GM12878 (cell line): ENCODE data around the gene ZNF891. TPM values are rescaled to one million over a fixed set of nuclear protein-coding genes. Genes with fewer than 3 reads are reported as not detected.

Experiments used
- ATAC-seq: fragments of 200-7000 bp; cut with Tn5 transposase; 3 replicates; pipeline ENCODE4 v1.9.1; 2020; ENCODE audit warnings: mild to moderate bottlenecking, moderate library complexity
- Bru-seq: library from RNA; stranded (reverse); fragments of 400-500 nt; gene quantifications from one replicate; lab custom pipeline; 2021; lab: Mats Ljungman, UMichigan
- BruChase-seq, 2 experiments: library from RNA; stranded (reverse); fragments of 400-500 nt; gene quantifications; one replicate each; lab custom pipeline; 2021; lab: Mats Ljungman, UMichigan
- BruUV-seq: library from RNA; stranded (reverse); fragments of 400-500 nt; replicated peaks from 2 replicates; lab custom pipeline; 2021; lab: Mats Ljungman, UMichigan
- CTCF ChIA-PET: fragments of 300-600 bp; sonication (Branson Sonifier 250); formaldehyde crosslinking; extraction: SDS; loops from one replicate; lab custom pipeline; 2021; ENCODE audit warnings: inconsistent platforms; lab: Yijun Ruan, JAX
- POLR2A ChIA-PET: fragments of 350-600 bp; formaldehyde crosslinking; extraction: SDS; loops from one replicate; lab custom pipeline; 2021; ENCODE audit warnings: inconsistent platforms; lab: Charles Lee
- RAD21 ChIA-PET: fragments of 300-600 bp; sonication (Branson Sonifier 250); formaldehyde crosslinking; loops from one replicate; lab custom pipeline; 2023; ENCODE audit warnings: antibody characterized with exemption; ENCODE audit not compliant: unreplicated experiment; lab: Charles Lee
- SMC1A ChIA-PET: fragments of 300-600 bp; sonication (Branson Sonifier 250); formaldehyde crosslinking; loops from one replicate; lab custom pipeline; 2023; ENCODE audit not compliant: unreplicated experiment, uncharacterized antibody; lab: Charles Lee
- DNase-seq: peaks from one replicate; pipeline ENCODE4 v3.0.0-alpha.2; 2011; ENCODE audit warnings: low read depth, low spot score
- FAIRE-seq: peaks from 3 replicates; lab custom pipeline; 2011; peaks lifted over from hg19 to GRCh38; lab: Jason Lieb, UNC
- H2AFZ ChIP-seq: 2 replicates; pipeline ENCODE4 v1.6.0; 2011; ENCODE audit warnings: low read depth, low read length, control low read depth; ENCODE audit not compliant: control insufficient read depth
- H3K27ac ChIP-seq: 2 replicates; pipeline ENCODE4 v1.5.1; 2011; ENCODE audit warnings: control low read depth; ENCODE audit not compliant: control insufficient read depth, insufficient read depth
- H3K27me3 ChIP-seq, 2 experiments: replicated peaks in 1 of 2; 2 replicates each; pipeline versions ENCODE4 v1.6.0 to v1.6.1; 2011; ENCODE audit warnings: low read length in 1 of 2; ENCODE audit not compliant: control insufficient read depth in 2 of 2, insufficient read depth in 2 of 2
- H3K36me3 ChIP-seq, 2 experiments: 2 replicates each; pipeline ENCODE4 v1.5.1; 2011; ENCODE audit warnings: low read length in 1 of 2; ENCODE audit not compliant: control insufficient read depth in 2 of 2, insufficient read depth in 2 of 2
- H3K4me1 ChIP-seq: 2 replicates; pipeline ENCODE4 v1.6.1; 2011; ENCODE audit warnings: mild to moderate bottlenecking, low read length, moderate library complexity, mixed read lengths; ENCODE audit not compliant: control insufficient read depth, insufficient read depth
- H3K4me2 ChIP-seq: 2 replicates; pipeline ENCODE4 v1.6.0; 2011; ENCODE audit warnings: control low read depth; ENCODE audit not compliant: control insufficient read depth, insufficient read depth
- H3K4me3 ChIP-seq: fragments of 200-600 bp; sonication (generic); 2 replicates; pipeline ENCODE4 v1.5.1; 2016
- H3K79me2 ChIP-seq: 2 replicates; pipeline ENCODE4 v1.6.0; 2011; ENCODE audit warnings: low read length; ENCODE audit not compliant: control insufficient read depth, insufficient read depth
- H3K9ac ChIP-seq: 2 replicates; pipeline ENCODE4 v1.8.0; 2011; ENCODE audit warnings: low read length, control low read depth, mixed read lengths; ENCODE audit not compliant: control insufficient read depth, insufficient read depth
- H3K9me3 ChIP-seq: replicated peaks from 3 replicates; pipeline ENCODE4 v1.5.1; 2011; ENCODE audit warnings: mild to moderate bottlenecking, low read length; ENCODE audit not compliant: control insufficient read depth, insufficient read depth
- H4K20me1 ChIP-seq: 2 replicates; pipeline ENCODE4 v1.6.0; 2011; ENCODE audit not compliant: control insufficient read depth, insufficient read depth
- ATF7 ChIP-seq: fragments of 450-650 bp; IDR thresholded peaks from 2 replicates; pipeline ENCODE4 v1.6.1; 2016; ENCODE audit warnings: low read depth, mild to moderate bottlenecking
- CBX3 ChIP-seq: fragments of 200-600 bp; sonication (generic); IDR thresholded peaks from 2 replicates; pipeline ENCODE4 v1.6.1; 2016; ENCODE audit warnings: low read depth, borderline replicate concordance
- CEBPZ ChIP-seq: fragments of 150-350 bp; IDR thresholded peaks from 2 replicates; pipeline ENCODE4 v1.6.1; 2016; ENCODE audit warnings: low read depth, low read length
- E2F8 ChIP-seq: fragments of 450-650 bp; IDR thresholded peaks from 2 replicates; pipeline ENCODE4 v1.6.1; 2018; ENCODE audit warnings: mild to moderate bottlenecking, low read depth, moderate library complexity; ENCODE audit not compliant: partially characterized antibody
- HSF1 ChIP-seq: fragments of 150-350 bp; IDR thresholded peaks from 2 replicates; pipeline ENCODE4 v1.6.1; 2014; ENCODE audit warnings: mild to moderate bottlenecking, low read depth, low read length
- NR2C1 ChIP-seq: fragments of 450-650 bp; IDR thresholded peaks from 2 replicates; pipeline ENCODE4 v1.6.1; 2017; ENCODE audit warnings: antibody characterized with exemption, mild to moderate bottlenecking, moderate library complexity
- NRF1 ChIP-seq: conservative IDR thresholded peaks from 2 replicates; pipeline ENCODE4 v1.6.1; 2011; ENCODE audit warnings: mild to moderate bottlenecking, low read depth, low read length, improper control_type of control experiment
- RUNX3 ChIP-seq: IDR thresholded peaks from 2 replicates; pipeline ENCODE4 v1.6.1; 2012; ENCODE audit warnings: low read length, inconsistent platforms
- SRF ChIP-seq, 2 experiments: IDR thresholded peaks; 2 replicates each; pipeline ENCODE4 v1.6.1; 2011; ENCODE audit warnings: low read depth in 2 of 2, low read length in 2 of 2, mild to moderate bottlenecking in 1 of 2, moderate library complexity in 1 of 2
- TARDBP ChIP-seq: IDR thresholded peaks from 2 replicates; pipeline ENCODE4 v1.6.1; 2016; ENCODE audit warnings: borderline replicate concordance
- WGBS: methylation state at CpG from one replicate; pipeline ENCODE4 v1.1.6; 2016; ENCODE audit warnings: low lambda C conversion rate; ENCODE audit not compliant: insufficient replicate concordance, insufficient coverage; ENCODE audit errors: missing lambda C conversion rate; 5-methylcytosine and 5-hydroxymethylcytosine counted together
- in situ Hi-C: fragments of 300-500 bp; cut with MboI; formaldehyde crosslinking; loops from 9 replicates; pipeline ENCODE4 v1.14.3; 2018; ENCODE audit warnings: mixed read lengths
- intact Hi-C: fragments of 100-400 bp; cut with micrococcal nuclease; formaldehyde crosslinking; loops from one replicate; pipeline ENCODE4 v1.14.2; 2022; ENCODE audit not compliant: unreplicated experiment
- long read RNA-seq, 2 experiments: library from polyadenylated mRNA; unstranded; transcript quantifications; one replicate each; pipeline ENCODE4 v2.0.0, GENCODE V29; 2019 to 2020
- polyA minus RNA-seq, 3 experiments: library from RNA; depleted of rRNA, polyadenylated mRNA; stranded (reverse); fragments of >200 nt; gene quantifications; 2 replicates each; pipeline ENCODE4 v1.2.3, GENCODE V29; 2011
- polyA plus RNA-seq, 11 experiments: library from polyadenylated mRNA; depleted of rRNA in 4 of 11; unstranded in 6 of 11; stranded (reverse) in 5 of 11; fragments of >200 nt; fragmentation: Nextera tagmentation in 4 of 11; fragmentation: Illumina TruSeq in 1 of 11; extraction: Ambion mirVana in 4 of 11; extraction: Trizol in 1 of 11; gene quantifications; 1 replicate in 1 of 11; 2 replicates in 10 of 11; pipeline versions ENCODE4 v1.2.1 to v1.2.3, GENCODE V29; 2011 to 2016; ENCODE audit warnings: inconsistent platforms in 2 of 11, missing spikeins in 2 of 11, low read depth in 1 of 11
- total RNA-seq, 4 experiments: library from RNA; depleted of rRNA in 3 of 4; stranded (reverse); fragments of >200 nt in 3 of 4; fragmentation: Illumina TruSeq in 1 of 4; extraction: Trizol in 1 of 4; gene quantifications; 2 replicates each; pipeline versions ENCODE4 v1.2.1 to v1.2.3, GENCODE V29; 2013 to 2021

The ZNF891 gene
- 17.0 and 17.1 TPM in 2 replicates for total RNA-seq (2013; cell fraction: nucleolus; rRNA removed)
- total RNA-seq (2014; rRNA removed) (0.85 and 1.0 TPM in 2 replicates), total RNA-seq (2014; rRNA removed; fragmentation: Illumina TruSeq; extraction: Trizol) (1.1 and 1.2 TPM in 2 replicates), total RNA-seq (2021) (0.74 and 0.90 TPM in 2 replicates), polyA plus RNA-seq (2011; rRNA removed) (0.80 and 1.4 TPM in 2 replicates), polyA plus RNA-seq (2014; fragmentation: Illumina TruSeq; extraction: Trizol) (0.79 and 1.1 TPM in 2 replicates), polyA plus RNA-seq (2014; fragmentation: Nextera tagmentation; extraction: Ambion mirVana) (under 1 TPM; 0.20 to 0.29 TPM), polyA plus RNA-seq (2014; rRNA removed) (0.59 and 0.66 TPM in 2 replicates), polyA plus RNA-seq (2016; fragmentation: Nextera tagmentation; extraction: Ambion mirVana) (under 1 TPM; 0.28 to 0.45 TPM), polyA minus RNA-seq (2011; rRNA and poly(A)+ RNA removed) (0.62 and 0.73 TPM in 2 replicates), Bru-seq, nascent RNA (percentile 61 among the genes with signal in this experiment), BruChase-seq, experiment 1, labeled RNA remaining after a 6-hour chase (percentile 63 among the genes with signal in this experiment), BruChase-seq, experiment 2, labeled RNA remaining after a 2-hour chase (percentile 68 among the genes with signal in this experiment)
- polyA plus RNA-seq (2011; ENCODE audit: low read depth): 0.37 TPM
- 0.35 and 0.39 TPM in 2 replicates for polyA plus RNA-seq (2011; cell fraction: cytosol; rRNA removed)
- polyA plus RNA-seq (2011; cell fraction: nucleus; rRNA removed): 0.83 and 0.84 TPM in 2 replicates
- 0.55 and 0.58 TPM in 2 replicates for polyA plus RNA-seq (2012)
- polyA minus RNA-seq (2011; cell fraction: cytosol; rRNA and poly(A)+ RNA removed): 0.13 and 0.21 TPM in 2 replicates
- 0.85 and 1.4 TPM in 2 replicates for polyA minus RNA-seq (2011; cell fraction: nucleus; rRNA and poly(A)+ RNA removed)
- long read RNA-seq, experiment 1: 0 reads
- long read RNA-seq, experiment 2, full-length matches to known transcripts: 1 of 1 reads
- long read RNA-seq, experiment 2, partial matches to known transcripts: 0 of 1 reads
- long read RNA-seq, experiment 2, other reads (novel, unspliced or antisense): 0 of 1 reads

- FAIRE-seq: peak; percentile 96
- Histone ChIP-seq H4K20me1 (no peaks in the 10 kb centered on the region), H3K9me3 (peaks cover 21% of the 10 kb centered on the region), H3K4me1 (no peaks in the 10 kb centered on the region), H3K27me3 (no peaks in the 10 kb centered on the region), H3K4me2 (peak within 1 kb of the TSS; percentile 80), H3K27ac (peak within 1 kb of the TSS; percentile 59), H3K36me3 (0 out of 4 replicates have a peak, but pooled peaks cover 0 to 4% of the 10 kb centered on the region in 2 experiments), H3K9ac (peak within 1 kb of the TSS; percentile 55), H2AFZ (peak within 1 kb of the TSS; percentile 81), H3K4me3 (peak within 1 kb of the TSS; percentile 92), H3K79me2 (no peaks in the 10 kb centered on the region)
- 1% methylated on average over 74 of the region's 87 CpGs for WGBS
- DNase-seq: peak; percentile 76
- no TSS peak for BruUV-seq
- SMC1A ChIA-PET: interaction anchor here (1.1 kb wide), 1 partner anchor 47 kb away, joined by 3 read pairs; no protein-coding TSS in a partner anchor
- RAD21 ChIA-PET: no interaction called here
- intact Hi-C loops (loop anchor here (1.0 kb wide), 1 partner anchor 50 kb away; the partner anchor contains the start of gene ZNF140), in situ Hi-C loops (no loop called here)
- ATAC-seq: peak; percentile 97
- POLR2A ChIA-PET: interaction anchor here (0.6 kb wide), 1 partner anchor 92 kb away, joined by 4 read pairs; no protein-coding TSS in a partner anchor
- CTCF ChIA-PET: interaction anchor here (0.5 kb wide), 1 partner anchor 91 kb away, joined by 4 read pairs; no protein-coding TSS in a partner anchor
- peak; percentile 44 for TF ChIP-seq ATF7
- peak; percentile 63; the same call in 1 of the 2 replicates for TF ChIP-seq TARDBP
- TF ChIP-seq RUNX3: peak; percentile 21
- TF ChIP-seq E2F8: no peak
- TF ChIP-seq NR2C1: peak; percentile 55
- peak; percentile 35; the same call in 1 of the 2 replicates for TF ChIP-seq NRF1
- TF ChIP-seq SRF (IDR thresholded peaks at IDR 0.05; ENCODE audit: low read depth in 2 of 2, low read length in 2 of 2): no peak
- no peak for TF ChIP-seq CBX3
- no peak for TF ChIP-seq CEBPZ
- 0 out of 2 replicates have a peak, but pooled peaks have one; percentile 10 for TF ChIP-seq HSF1
These were observed at the start of gene ZNF891, which contains the start of gene ZNF10 for GRCh38 chr12:133130038-133130807. ZNF891 (minus strand) TSS chr12:133130274; CDS start chr12:133121918, 8,356 bp downstream. ZNF10 (plus strand) TSS chr12:133130627; CDS start chr12:133144493, 13,866 bp downstream.
